HUES64 (cell line): ENCODE measurements around the gene CDH23.

ENCODE experiments used
- H3K27ac ChIP-seq: 2 replicates; pipeline ENCODE4 v1.7.0; 2013; ENCODE audit warnings: low read depth, low read length, inconsistent platforms
- H3K27me3 ChIP-seq: 2 replicates; pipeline ENCODE4 v1.6.1; 2013; ENCODE audit warnings: mild to moderate bottlenecking, low read length; ENCODE audit not compliant: insufficient read depth
- H3K36me3 ChIP-seq: 2 replicates; pipeline ENCODE4 v1.6.1; 2013; ENCODE audit warnings: mild to moderate bottlenecking, low read length; ENCODE audit not compliant: insufficient read depth
- H3K4me1 ChIP-seq: 2 replicates; pipeline ENCODE4 v1.6.1; 2013; ENCODE audit warnings: mild to moderate bottlenecking, low read length, moderate library complexity; ENCODE audit not compliant: insufficient read depth
- H3K4me3 ChIP-seq: 2 replicates; pipeline ENCODE4 v1.5.1; 2013; ENCODE audit warnings: mild to moderate bottlenecking, low read length, moderate library complexity
- H3K9ac ChIP-seq: 2 replicates; pipeline ENCODE4 v1.6.1; 2013; ENCODE audit warnings: mild to moderate bottlenecking, low read depth, low read length
- H3K9me3 ChIP-seq: 2 replicates; pipeline ENCODE4 v1.6.1; 2013; ENCODE audit warnings: low read depth, low read length; ENCODE audit not compliant: insufficient read depth
- WGBS: fragments of 150-250, 120-280 bp; methylation state at CpG from one replicate; pipeline ENCODE4 v1.1.7; 2013; ENCODE audit warnings: missing lambda C conversion rate; 5-methylcytosine and 5-hydroxymethylcytosine counted together

CDH23 gene

GRCh38 chr10:71392791-71393781 lies 3.6 kb upstream of the CDH23 start:
- H3K4me1 ChIP-seq: peaks cover 11% of the 10 kb centered on the region; the same call in 1 of the 2 replicates
- 90% methylated on average over 16 of the region's 16 CpGs for WGBS
- no peak overlapping the region for H3K4me3 ChIP-seq
- H3K9me3 ChIP-seq: no peaks in the 10 kb centered on the region
- no peak overlapping the region for H3K9ac ChIP-seq
- no peak overlapping the region for H3K27ac ChIP-seq
- H3K27me3 ChIP-seq: peaks cover 46% of the 10 kb centered on the region
- no peaks in the 10 kb centered on the region for H3K36me3 ChIP-seq

GRCh38 chr10:71393841-71394475 lies 2.8 kb upstream of the CDH23 start:
- no peaks in the 10 kb centered on the region for H3K9me3 ChIP-seq

DNA sequence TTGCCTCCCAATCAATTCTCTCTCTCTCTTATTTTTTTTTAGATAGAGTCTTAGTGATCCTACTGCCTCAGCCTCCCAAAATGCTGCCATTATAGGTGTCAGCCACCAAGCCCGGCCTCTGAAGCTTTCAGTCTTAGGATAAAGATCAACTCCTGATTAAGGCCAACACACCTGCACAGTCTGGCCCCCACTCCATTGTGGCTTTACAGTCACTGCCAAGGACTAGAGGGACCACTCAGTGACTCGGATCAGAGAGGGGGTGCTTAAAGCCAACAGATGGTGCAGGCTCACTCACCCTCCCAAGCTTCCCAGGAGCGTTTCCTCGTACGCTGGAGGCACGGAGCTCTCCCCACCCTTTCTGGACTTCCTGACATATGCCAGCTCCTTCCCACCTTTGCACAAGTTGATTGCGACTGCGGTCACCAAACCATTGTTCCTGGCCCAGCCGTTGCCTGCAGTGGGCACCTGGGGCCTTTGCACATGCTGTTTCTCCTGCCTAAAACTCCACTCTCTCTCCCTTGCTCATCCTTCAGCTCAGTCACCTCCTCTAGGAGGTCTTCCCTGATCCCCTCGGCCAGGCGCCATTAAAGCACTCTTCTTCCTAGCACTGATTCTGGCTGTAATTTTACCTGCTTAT lies 1.7 kb upstream of the CDH23 start:
- Histone ChIP-seq H3K27ac (no peak overlapping the region), H3K9me3 (no peaks in the 10 kb centered on the region), H3K9ac (no peak overlapping the region), H3K27me3 (peaks cover 66% of the 10 kb centered on the region), H3K4me1 (peaks cover 14% of the 10 kb centered on the region; the same call in 1 of the 2 replicates), H3K4me3 (no peak overlapping the region), H3K36me3 (no peaks in the 10 kb centered on the region)
- WGBS: 90% methylated on average over 11 of the region's 11 CpGs

More at GRCh38 chr10:71393841-71394475, 2.8 kb upstream of the CDH23 start:
- Histone ChIP-seq H3K27me3 (peaks cover 55% of the 10 kb centered on the region), H3K9ac (no peak overlapping the region), H3K36me3 (no peaks in the 10 kb centered on the region), H3K4me3 (no peak overlapping the region), H3K27ac (no peak overlapping the region), H3K4me1 (peaks cover 14% of the 10 kb centered on the region; the same call in 1 of the 2 replicates)
- 91% methylated on average over 8 of the region's 8 CpGs for WGBS

- H3K9me3 ChIP-seq: no peaks in the 10 kb centered on the region
- H3K9ac ChIP-seq: no peak overlapping the region
- H3K4me1 ChIP-seq: peaks cover 11% of the 10 kb centered on the region; the same call in 1 of the 2 replicates
- no peaks in the 10 kb centered on the region for H3K36me3 ChIP-seq
- WGBS: 87% methylated on average over 4 of the region's 4 CpGs
- H3K27ac ChIP-seq: no peak overlapping the region
- H3K27me3 ChIP-seq: peaks cover 70% of the 10 kb centered on the region
- no peak overlapping the region for H3K4me3 ChIP-seq
Measured at GRCh38 chr10:71395621-71396020, 1.1 kb upstream of the CDH23 start.

- H3K27ac ChIP-seq: no peak overlapping the region
- peak overlapping the region; percentile 70 for H3K4me3 ChIP-seq
- no peaks in the 10 kb centered on the region for H3K9me3 ChIP-seq
- no peaks in the 10 kb centered on the region for H3K36me3 ChIP-seq
- WGBS: 7% methylated on average over 46 of the region's 46 CpGs
- H3K27me3 ChIP-seq: peaks cover 76% of the 10 kb centered on the region
- H3K9ac ChIP-seq: peak overlapping the region; percentile 54; the same call in 1 of the 2 replicates
- H3K4me1 ChIP-seq: peaks cover 8% of the 10 kb centered on the region; the same call in 1 of the 2 replicates
Measured at GRCh38 chr10:71396084-71396710, 523 bp upstream of the CDH23 start.

- Histone ChIP-seq H3K27ac (no peak overlapping the region), H3K4me1 (peaks cover 8% of the 10 kb centered on the region; the same call in 1 of the 2 replicates), H3K27me3 (peaks cover 76% of the 10 kb centered on the region), H3K9ac (peak overlapping the region; percentile 7; the same call in 1 of the 2 replicates), H3K4me3 (peak overlapping the region; percentile 54), H3K36me3 (no peaks in the 10 kb centered on the region), H3K9me3 (no peaks in the 10 kb centered on the region)
- 2% methylated on average over 82 of the region's 82 CpGs for WGBS
Measured at GRCh38 chr10:71397296-71398212, 834 bp downstream of the CDH23 start.

GRCh38 chr10:71398976-71399375 lies 2.3 kb downstream of the CDH23 start:
- H3K27me3 ChIP-seq: peaks cover 67% of the 10 kb centered on the region
- no peak overlapping the region for H3K4me3 ChIP-seq
- no peaks in the 10 kb centered on the region for H3K36me3 ChIP-seq
- H3K9ac ChIP-seq: no peak overlapping the region
- H3K4me1 ChIP-seq: peaks cover 8% of the 10 kb centered on the region; the same call in 1 of the 2 replicates
- H3K27ac ChIP-seq: no peak overlapping the region
- H3K9me3 ChIP-seq: no peaks in the 10 kb centered on the region
- WGBS: 51% methylated on average over 3 of the region's 4 CpGs

GRCh38 chr10:71399946-71400345 lies 3.2 kb downstream of the CDH23 start:
- no peak overlapping the region for H3K27ac ChIP-seq

DNA sequence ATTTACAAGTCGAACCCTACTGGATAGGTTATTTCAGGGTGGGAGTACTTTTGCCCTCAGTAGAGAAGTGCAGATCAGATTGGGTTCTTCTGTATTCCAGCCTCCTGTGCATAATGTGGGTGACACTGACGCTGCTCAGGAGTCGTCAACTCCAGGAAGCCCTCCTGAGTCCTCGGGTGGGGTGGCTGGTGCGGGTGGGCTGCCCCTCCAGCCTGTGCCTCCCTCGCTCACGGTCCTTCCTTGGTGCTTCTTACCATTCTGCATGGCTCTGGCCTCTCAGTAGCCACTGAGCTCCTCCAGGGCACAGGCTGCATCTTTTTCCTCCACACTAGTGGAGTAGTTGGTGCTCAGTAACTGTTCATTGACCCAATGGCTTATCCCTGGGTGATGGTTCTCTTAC lies 4.3 kb downstream of the CDH23 start:
- H3K27me3 ChIP-seq: peaks cover 52% of the 10 kb centered on the region
- H3K9ac ChIP-seq: no peak overlapping the region
- WGBS: 95% methylated on average over 7 of the region's 7 CpGs
- no peak overlapping the region for H3K27ac ChIP-seq
- H3K4me1 ChIP-seq: peaks cover 4% of the 10 kb centered on the region; the same call in 1 of the 2 replicates
- H3K4me3 ChIP-seq: no peak overlapping the region
- no peaks in the 10 kb centered on the region for H3K9me3 ChIP-seq
- no peaks in the 10 kb centered on the region for H3K36me3 ChIP-seq

More at GRCh38 chr10:71399946-71400345, 3.2 kb downstream of the CDH23 start:
- no peaks in the 10 kb centered on the region for H3K36me3 ChIP-seq
- H3K4me3 ChIP-seq: no peak overlapping the region
- no peak overlapping the region for H3K9ac ChIP-seq
- 88% methylated on average over 5 of the region's 5 CpGs for WGBS
- H3K27me3 ChIP-seq: peaks cover 64% of the 10 kb centered on the region
- H3K4me1 ChIP-seq: peaks cover 8% of the 10 kb centered on the region; the same call in 1 of the 2 replicates
- H3K9me3 ChIP-seq: no peaks in the 10 kb centered on the region

GRCh38 chr10:71402005-71402404 lies 5.3 kb downstream of the CDH23 start:
- Histone ChIP-seq H3K9ac (no peak overlapping the region), H3K4me1 (peaks cover 3% of the 10 kb centered on the region; the same call in 1 of the 2 replicates), H3K36me3 (no peaks in the 10 kb centered on the region), H3K4me3 (no peak overlapping the region), H3K9me3 (no peaks in the 10 kb centered on the region), H3K27ac (no peak overlapping the region), H3K27me3 (peaks cover 46% of the 10 kb centered on the region)
- 89% methylated on average over 7 of the region's 7 CpGs for WGBS
